ENCODE measurements around the gene NAALADL2.

NAALADL2 gene

GRCh38 chr3:174862666-174863065 lies 3.5 kb downstream of the NAALADL2 start:
- Histone ChIP-seq H3K79me2 (ENCODE audit: insufficient read depth, low read length) (no peaks in the 10 kb centered on the region), H3K4me3 (ENCODE audit: low read depth in 1 of 2, low read length in 2 of 2) (no peak overlapping the region), H3K36me3 (ENCODE audit: insufficient read depth, low read length) (no peaks in the 10 kb centered on the region), H3K9ac (ENCODE audit: low read depth, low read length) (no peak overlapping the region), H3K27ac (ENCODE audit: low read length) (no peak overlapping the region), H2AFZ (ENCODE audit: low read depth, low read length) (no peak overlapping the region), H3K27me3 (ENCODE audit: insufficient read depth, low read length, poor library complexity) (no peaks in the 10 kb centered on the region), H3K9me3 (ENCODE audit: insufficient read depth, low read length, severe bottlenecking) (no peaks in the 10 kb centered on the region), H3K4me1 (ENCODE audit: insufficient read depth, low read length) (no peaks in the 10 kb centered on the region), H4K20me1 (ENCODE audit: insufficient read depth, low read length) (no peaks in the 10 kb centered on the region), H3K4me2 (ENCODE audit: insufficient read depth, low read length) (no peak overlapping the region)
- DNase-seq (no peak), ATAC-seq (ENCODE audit: insufficient read depth, low read depth) (no peak)
- no peak for TF ChIP-seq EZH2 (IDR thresholded peaks at IDR 0.05; ENCODE audit: borderline replicate concordance, low read depth, low read length, severe bottlenecking)
- TF ChIP-seq, protein P1, sequence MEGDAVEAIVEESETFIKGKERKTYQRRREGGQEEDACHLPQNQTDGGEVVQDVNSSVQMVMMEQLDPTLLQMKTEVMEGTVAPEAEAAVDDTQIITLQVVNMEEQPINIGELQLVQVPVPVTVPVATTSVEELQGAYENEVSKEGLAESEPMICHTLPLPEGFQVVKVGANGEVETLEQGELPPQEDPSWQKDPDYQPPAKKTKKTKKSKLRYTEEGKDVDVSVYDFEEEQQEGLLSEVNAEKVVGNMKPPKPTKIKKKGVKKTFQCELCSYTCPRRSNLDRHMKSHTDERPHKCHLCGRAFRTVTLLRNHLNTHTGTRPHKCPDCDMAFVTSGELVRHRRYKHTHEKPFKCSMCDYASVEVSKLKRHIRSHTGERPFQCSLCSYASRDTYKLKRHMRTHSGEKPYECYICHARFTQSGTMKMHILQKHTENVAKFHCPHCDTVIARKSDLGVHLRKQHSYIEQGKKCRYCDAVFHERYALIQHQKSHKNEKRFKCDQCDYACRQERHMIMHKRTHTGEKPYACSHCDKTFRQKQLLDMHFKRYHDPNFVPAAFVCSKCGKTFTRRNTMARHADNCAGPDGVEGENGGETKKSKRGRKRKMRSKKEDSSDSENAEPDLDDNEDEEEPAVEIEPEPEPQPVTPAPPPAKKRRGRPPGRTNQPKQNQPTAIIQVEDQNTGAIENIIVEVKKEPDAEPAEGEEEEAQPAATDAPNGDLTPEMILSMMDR (IDR thresholded peaks at IDR 0.05; ENCODE audit: borderline replicate concordance, extremely low read depth, low read length, poor library complexity, severe bottlenecking): no peak

DNA sequence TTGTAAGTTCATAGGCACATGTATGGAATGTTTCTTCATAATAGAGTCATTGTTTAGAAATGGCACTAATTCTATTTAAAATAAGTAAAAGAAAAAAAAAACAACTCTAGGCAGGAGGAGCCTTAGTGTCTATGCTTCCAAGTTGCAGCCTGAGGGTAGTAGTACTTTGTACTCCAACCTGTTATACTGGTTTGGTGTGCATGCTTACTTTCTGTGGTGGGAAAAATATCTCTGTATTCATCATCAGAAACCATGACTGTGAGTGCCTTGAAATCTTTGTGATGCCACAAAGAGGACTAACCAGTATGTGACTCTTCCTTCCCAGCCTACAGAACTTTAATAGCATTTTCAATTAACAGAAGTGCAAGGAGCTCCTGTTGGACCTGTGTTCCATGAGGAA lies 4.4 kb downstream of the NAALADL2 start:
- no peaks in the 10 kb centered on the region for H3K4me1 ChIP-seq (ENCODE audit: insufficient read depth, low read length)
- TF ChIP-seq, protein P1 (IDR thresholded peaks at IDR 0.05; ENCODE audit: borderline replicate concordance, extremely low read depth, low read length, poor library complexity, severe bottlenecking): no peak
- no peak for TF ChIP-seq EZH2 (IDR thresholded peaks at IDR 0.05; ENCODE audit: borderline replicate concordance, low read depth, low read length, severe bottlenecking)
- no peak overlapping the region for H3K4me2 ChIP-seq (ENCODE audit: insufficient read depth, low read length)
- no peak overlapping the region for H3K4me3 ChIP-seq (ENCODE audit: low read depth in 1 of 2, low read length in 2 of 2)
- H3K27ac ChIP-seq (ENCODE audit: low read length): no peak overlapping the region
- H3K36me3 ChIP-seq (ENCODE audit: insufficient read depth, low read length): no peaks in the 10 kb centered on the region
- no peak overlapping the region for H3K9ac ChIP-seq (ENCODE audit: low read depth, low read length)
- H2AFZ ChIP-seq (ENCODE audit: low read depth, low read length): no peak overlapping the region
- no peaks in the 10 kb centered on the region for H3K79me2 ChIP-seq (ENCODE audit: insufficient read depth, low read length)
- ATAC-seq (ENCODE audit: insufficient read depth, low read depth): no peak
- no peaks in the 10 kb centered on the region for H3K27me3 ChIP-seq (ENCODE audit: insufficient read depth, low read length, poor library complexity)
- no peaks in the 10 kb centered on the region for H4K20me1 ChIP-seq (ENCODE audit: insufficient read depth, low read length)
- H3K9me3 ChIP-seq (ENCODE audit: insufficient read depth, low read length, severe bottlenecking): no peaks in the 10 kb centered on the region
- DNase-seq: no peak

DNA sequence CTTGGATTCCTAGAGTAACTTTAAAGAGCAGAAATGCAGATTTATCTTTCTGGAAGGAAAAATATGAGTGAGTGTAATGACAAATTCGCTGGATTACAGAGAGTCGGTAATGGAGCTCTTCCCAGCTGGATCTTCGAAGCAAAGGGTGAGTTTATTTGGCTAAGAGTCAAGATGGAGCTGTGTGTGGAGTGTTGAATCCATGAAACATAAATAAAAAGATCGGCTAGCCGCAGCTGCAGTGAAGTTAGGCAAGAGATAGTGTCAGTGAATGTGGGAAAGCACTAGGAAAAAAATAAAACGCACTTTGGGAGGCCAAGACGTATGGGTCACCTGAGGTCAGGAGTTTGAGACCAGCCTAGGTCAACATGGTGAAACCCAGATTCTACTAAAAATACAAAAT lies 10.3 kb downstream of the NAALADL2 start:
- H3K27me3 ChIP-seq (ENCODE audit: insufficient read depth, low read length, poor library complexity): no peaks in the 10 kb centered on the region
- no peaks in the 10 kb centered on the region for H3K36me3 ChIP-seq (ENCODE audit: insufficient read depth, low read length)
- H3K9me3 ChIP-seq (ENCODE audit: insufficient read depth, low read length, severe bottlenecking): no peaks in the 10 kb centered on the region
- no peak overlapping the region for H2AFZ ChIP-seq (ENCODE audit: low read depth, low read length)
- ATAC-seq (ENCODE audit: insufficient read depth, low read depth) (no peak), DNase-seq (no peak)
- no peak overlapping the region for H3K27ac ChIP-seq (ENCODE audit: low read length)
- TF ChIP-seq EZH2 (IDR thresholded peaks at IDR 0.05; ENCODE audit: borderline replicate concordance, low read depth, low read length, severe bottlenecking): no peak
- TF ChIP-seq, protein P1 (IDR thresholded peaks at IDR 0.05; ENCODE audit: borderline replicate concordance, extremely low read depth, low read length, poor library complexity, severe bottlenecking): no peak
- no peaks in the 10 kb centered on the region for H4K20me1 ChIP-seq (ENCODE audit: insufficient read depth, low read length)
- H3K4me2 ChIP-seq (ENCODE audit: insufficient read depth, low read length): no peak overlapping the region
- H3K9ac ChIP-seq (ENCODE audit: low read depth, low read length): no peak overlapping the region
- no peaks in the 10 kb centered on the region for H3K79me2 ChIP-seq (ENCODE audit: insufficient read depth, low read length)
- H3K4me1 ChIP-seq (ENCODE audit: insufficient read depth, low read length): no peaks in the 10 kb centered on the region
- no peak overlapping the region for H3K4me3 ChIP-seq (ENCODE audit: low read depth in 1 of 2, low read length in 2 of 2)

Measured in DND-41 (cell line).